Activated CD4-positive, alpha-beta T cell treated with anti-CD3 and anti-CD28 coated beads, Interleukin-2, amount 50 U/mL, for 1 hour (primary cell): ENCODE measurements around the gene LTB4R2.
A peak's percentile ranks its signal among the peaks of the same experiment; 100 is the strongest.

Source experiments
- DNase-seq: peaks from one replicate; pipeline ENCODE4 v3.0.0-alpha.2; 2020

The LTB4R2 gene, protein sequence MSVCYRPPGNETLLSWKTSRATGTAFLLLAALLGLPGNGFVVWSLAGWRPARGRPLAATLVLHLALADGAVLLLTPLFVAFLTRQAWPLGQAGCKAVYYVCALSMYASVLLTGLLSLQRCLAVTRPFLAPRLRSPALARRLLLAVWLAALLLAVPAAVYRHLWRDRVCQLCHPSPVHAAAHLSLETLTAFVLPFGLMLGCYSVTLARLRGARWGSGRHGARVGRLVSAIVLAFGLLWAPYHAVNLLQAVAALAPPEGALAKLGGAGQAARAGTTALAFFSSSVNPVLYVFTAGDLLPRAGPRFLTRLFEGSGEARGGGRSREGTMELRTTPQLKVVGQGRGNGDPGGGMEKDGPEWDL

DNA sequence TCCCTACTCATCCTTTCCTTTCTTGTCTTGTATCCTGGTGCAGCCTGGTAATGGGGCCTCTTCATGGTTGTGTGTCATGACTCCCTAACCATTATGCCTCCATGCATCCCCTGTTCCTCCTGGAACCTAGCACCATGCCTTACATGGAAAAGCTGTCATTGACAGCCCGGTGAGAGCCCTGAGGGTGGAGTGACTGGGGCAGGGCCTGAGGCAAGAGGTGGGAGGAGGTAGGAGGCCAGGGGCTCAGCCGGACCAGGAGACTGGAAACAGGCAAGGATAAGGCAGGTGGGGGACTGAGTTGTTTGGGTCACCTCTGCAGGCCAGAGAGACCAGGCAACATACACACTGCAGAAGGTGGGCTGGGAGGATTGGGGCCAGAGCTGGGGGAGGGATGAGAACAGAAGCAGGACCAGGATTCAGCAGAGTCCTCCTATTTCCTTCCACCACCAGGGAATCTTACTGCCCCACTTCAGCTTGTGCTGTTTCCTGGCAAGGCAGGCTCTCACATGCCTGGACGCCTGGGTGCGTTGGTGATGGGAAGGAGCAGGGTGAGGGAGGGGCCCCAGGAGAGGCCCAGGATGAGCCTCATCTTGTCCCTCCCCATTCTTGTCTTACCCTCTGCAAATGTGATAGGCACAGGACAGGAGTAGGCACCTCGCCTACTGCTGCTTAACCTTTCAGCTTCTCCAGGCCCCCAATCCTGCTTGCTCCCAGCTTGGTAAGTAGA lies at the start of gene LTB4R2:
TSS of gene LTB4R2 (plus strand) at position 603 of the 727 bp plus-strand sequence. CDS start 525 bp downstream, outside the sequence.
- no peak for DNase-seq

DNA sequence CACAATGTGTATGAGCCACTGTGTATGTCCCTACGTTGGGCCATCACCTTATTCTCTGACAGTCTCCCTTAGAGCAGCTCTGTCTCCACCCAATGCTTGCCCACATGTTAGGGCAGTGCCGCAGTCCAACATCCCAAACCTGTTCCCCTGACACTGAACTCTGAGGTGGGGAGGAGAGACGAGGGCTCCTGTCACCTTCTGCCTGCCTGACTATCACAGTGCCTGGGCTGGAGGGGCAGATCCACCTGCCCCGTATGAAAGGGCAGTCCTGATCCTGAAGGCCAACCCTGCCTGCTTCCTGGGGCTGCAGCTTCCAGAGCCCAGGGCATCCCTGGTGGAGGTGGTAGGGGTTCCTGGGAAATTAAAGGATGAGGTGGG lies 49.2 kb upstream of the LTB4R2 start:
- no peak for DNase-seq

DNA sequence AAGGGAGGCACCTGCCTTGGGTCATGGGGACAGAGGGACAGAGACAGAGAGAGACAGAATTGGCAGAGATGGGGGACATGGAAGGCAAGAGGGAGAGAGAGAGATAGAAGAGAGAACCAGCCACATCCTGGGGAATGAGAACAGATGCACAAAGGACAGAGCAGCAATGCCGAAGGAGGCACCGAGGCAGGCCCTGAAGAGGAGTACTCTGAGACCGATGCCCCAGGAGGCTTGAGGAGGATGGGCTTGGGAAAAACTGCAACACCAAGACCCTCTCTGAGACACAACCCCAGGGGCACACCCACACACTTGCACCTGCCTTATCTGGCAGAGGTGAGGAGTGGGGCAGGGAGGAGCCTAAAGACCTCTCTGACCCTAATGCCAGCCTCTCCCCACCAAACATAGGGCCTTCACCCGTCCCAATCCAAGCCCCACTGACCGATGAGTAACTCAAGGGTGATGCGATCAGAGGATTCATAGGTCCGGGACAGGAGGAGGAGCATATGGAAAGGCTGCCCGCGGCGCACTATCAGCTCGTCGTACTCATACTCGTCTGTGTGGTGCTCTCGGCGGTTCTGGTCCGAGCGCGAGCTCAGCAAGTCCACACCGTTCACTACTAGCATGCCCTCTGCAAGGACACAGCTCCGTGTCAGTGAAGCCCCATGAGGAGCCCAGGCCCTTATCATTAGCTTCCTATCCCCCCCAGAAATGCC lies 48.5 kb upstream of the LTB4R2 start:
- no peak for DNase-seq

DNA sequence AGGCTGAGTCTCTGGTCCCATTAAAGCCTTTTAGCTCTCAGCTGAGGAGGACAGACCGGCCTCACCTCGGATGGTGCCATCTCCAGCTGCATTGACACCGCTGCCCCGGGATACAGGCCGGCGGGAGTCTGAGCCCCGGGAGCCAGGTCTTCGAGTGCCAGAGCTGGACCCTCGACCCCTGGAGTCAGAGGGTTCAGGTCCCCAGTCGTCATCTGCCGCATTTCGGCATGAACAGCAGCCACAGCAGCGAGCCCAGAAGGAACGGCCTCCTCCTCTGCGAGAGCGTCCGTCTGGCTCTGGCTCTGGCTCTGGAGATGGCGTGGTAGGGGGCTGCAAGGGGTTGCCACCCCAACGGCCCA lies 48.0 kb upstream of the LTB4R2 start:
- DNase-seq: no peak

DNA sequence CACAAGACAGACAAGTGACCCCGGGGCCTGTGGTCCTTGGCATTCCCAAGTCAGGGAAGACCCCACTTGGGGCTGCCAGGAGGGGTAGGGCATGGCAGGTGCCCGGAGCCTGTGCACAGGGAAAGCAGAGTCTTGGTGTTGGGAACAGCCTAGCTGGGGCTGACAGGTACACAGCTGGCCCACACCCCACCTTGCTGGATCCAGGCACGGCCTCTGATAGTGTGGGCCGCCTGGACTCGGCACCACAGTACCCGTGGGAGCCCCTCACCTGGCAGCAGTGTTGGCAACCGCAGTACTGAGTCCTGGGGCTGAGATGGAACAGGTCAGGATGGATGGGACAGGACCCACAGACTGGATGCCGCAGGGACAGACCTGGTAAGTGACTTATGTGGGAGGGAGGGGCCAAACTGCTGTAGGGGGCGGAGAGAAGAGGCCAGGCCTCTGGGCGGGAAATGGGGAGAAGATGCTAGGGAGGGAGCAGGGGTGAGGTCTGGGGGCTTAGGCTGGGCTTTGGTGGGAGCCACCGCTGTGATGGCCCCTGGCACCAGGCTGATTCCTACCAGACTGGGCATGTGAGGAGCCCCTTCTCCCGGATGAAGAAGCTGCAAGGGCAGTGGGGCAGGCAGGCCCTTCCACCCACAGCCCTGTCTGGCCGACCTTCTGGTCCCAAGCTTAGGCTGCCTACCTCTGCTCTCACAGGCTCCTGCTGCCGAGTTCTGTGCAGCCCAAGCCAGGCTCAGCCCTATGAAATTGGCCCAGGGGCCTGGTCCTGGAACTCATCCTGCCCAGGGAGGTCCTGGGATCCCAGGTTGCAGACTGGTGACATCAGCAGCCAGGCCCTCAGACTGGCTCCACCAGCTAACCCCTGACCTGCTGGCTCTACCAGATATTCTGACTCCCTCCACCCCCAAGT lies 46.9 kb upstream of the LTB4R2 start, which contains the start of gene TGM1:
TSS of gene TGM1 (minus strand) at position 357 of the 913 bp plus-strand sequence. CDS start 825 bp downstream, outside the sequence.
- DNase-seq: no peak

DNA sequence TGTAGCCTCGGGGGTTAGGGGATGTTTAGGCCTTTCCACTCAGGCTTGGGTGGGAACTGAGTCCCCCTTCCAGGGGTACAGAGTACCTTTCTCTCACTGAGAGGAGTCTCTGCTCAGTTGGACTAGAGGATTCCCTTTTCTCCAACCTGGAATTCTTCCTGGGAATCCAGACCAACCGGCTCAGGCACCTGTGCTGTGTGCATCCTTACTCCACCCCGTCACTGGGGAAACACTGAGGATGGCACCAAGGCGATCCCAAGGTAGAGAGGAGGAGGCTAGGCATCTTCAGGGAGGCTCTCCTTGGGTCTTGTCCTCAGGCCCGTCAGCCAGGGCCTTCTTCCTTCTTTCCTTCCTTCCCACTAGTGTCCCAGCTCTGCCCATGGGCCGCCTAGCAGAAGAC lies 46.1 kb upstream of the LTB4R2 start:
- DNase-seq: no peak

DNA sequence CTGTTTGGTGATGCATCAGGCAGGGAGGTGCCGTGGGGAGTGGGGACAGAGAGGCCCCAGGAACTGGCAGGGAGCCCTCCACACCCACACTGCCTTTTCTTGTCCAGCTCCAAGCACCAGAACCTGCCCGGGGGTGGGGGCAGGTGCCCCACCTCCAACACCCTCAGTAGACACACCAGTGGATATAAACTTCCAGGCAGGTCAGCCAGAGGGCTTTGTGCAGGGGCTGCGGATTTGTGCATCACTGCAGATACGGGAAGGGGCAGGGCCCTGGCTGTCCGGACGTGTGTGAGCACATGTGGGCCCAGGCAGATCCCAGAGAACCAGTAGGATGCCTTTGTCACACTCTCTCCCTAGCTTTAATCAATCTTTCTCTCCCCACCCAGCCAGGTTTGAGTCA lies 45.6 kb upstream of the LTB4R2 start:
- DNase-seq: no peak

DNA sequence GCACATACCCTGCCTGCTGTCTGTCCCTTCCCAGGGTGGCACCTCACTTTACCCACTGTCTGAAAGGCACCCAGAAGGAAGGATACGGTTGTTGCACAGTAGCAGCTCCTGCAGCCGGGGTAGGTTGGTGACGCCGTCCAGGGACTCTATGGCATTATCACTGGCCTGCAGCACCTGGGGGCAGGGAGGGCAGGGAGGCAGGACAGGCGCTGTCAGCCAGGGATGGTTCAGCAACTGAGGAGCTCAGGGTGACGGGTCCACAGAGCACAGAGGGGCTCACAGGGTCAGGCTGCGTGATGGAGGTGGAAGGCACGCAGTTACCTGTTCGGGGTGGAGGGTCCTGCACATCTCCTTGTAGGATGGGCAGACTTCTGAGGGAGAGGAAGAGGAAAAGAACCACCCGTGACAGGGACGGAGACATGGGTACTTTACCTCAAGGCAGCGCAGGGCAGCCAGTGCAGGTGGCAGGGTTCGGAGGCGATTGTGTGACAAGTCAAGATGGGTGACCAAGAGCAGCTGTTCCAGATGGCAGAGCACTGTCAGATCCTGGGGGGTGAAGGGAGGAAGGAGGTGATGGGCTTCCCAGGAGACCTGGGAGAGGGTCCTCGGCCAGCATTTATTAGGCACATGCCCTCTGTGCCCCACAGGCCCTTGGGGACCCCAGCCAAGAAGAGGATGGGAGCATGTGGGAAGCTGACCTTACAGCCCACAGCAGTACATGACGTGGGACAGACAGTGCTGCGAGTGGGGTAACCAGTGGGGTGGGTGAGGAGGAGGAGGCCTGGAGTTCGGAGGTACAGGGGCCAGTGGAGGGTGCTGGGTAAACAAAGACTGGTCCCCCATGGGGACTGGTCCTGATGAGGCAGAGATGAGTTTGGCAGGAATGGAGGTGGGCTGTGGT lies 43.3 kb upstream of the LTB4R2 start:
- no peak for DNase-seq

DNA sequence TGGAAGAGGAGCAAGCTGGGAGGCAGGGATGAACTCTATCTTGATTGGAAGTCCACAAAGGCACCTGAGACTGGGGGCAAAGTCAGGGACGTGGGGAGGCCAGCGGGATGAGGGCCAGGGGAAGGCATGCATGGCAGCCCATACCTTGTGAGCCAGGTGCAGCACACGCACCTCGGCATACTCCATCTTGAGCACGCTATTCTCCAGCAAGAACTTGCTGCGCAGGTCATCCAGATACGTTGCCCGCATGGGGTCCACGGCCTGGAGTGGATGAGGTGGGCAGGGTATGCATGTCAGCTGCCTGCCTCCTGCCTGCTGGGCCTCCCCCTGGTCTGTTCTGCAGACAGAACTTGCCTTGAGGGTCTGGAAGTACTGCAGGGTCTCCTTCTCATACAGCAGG lies 42.4 kb upstream of the LTB4R2 start:
- DNase-seq: no peak

DNA sequence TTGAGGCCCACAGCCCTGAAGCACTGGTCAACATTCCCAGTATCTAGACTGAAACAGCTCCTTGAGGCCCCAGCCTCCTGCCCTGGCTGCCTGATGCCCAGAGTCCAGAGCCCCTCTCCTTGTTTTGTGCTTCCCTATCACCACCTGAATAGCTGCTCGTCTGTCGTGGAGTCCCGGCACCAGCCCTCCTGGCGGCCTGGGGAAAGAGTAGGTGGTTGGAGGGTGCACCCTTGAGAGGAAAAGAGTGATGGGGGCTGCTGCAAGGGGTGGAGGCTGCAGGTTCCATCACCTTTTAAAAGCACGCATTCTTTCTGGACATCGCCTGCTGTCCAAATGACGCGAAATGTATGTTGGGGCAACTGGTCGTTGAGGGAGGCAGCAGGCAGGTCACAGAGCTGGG lies 41.7 kb upstream of the LTB4R2 start:
- DNase-seq: no peak

DNA sequence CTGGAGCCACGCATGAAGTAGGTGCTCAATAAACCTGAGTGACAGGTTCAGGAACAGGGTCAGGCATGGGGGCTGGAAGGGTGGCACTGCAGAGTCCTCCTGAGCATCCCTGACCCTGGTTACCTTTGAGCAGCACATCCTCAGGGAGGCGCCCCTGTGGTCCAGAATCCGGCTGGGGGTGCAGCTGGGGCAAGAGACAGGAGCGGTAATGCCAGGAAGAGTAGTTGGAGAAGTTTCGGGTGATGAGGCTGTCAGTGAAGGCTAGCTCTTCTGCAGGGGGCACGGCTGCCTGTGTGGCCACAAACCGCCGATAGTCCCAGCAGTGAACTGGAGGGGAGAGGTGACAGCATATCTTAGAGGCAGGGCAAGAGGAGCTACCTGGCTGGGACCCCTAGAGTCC lies 40.6 kb upstream of the LTB4R2 start:
- no peak for DNase-seq

DNA sequence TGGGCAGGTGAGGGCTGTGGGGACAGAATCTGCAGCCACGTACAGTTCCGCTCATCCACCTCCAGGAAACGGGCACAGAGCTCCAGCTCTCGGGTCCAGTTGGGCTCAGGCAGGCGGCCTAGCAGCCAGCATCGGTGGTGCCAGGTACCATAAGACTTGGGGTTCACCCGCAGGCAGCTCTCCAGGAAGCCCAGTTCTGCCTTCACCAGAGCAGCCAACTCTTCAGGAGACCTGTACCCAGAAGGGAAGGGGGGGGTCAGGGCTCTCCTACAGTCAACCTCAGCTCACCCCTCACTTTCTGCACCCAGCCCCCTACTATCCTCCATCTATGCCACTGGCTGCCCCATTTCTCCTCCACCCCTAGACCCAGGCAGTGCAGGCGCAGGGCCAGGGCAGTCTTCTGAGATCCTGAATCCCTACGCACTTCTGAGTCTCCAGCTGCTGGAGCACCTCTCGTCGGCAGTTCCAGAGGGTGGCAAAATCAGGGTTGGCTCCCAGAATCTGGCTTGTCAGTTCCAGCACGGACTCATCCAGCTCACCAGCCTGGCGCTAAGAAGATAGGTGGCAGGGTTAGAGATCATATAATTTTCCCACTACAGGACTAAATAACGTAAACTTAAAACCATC lies 39.9 kb upstream of the LTB4R2 start:
- DNase-seq: no peak

DNA sequence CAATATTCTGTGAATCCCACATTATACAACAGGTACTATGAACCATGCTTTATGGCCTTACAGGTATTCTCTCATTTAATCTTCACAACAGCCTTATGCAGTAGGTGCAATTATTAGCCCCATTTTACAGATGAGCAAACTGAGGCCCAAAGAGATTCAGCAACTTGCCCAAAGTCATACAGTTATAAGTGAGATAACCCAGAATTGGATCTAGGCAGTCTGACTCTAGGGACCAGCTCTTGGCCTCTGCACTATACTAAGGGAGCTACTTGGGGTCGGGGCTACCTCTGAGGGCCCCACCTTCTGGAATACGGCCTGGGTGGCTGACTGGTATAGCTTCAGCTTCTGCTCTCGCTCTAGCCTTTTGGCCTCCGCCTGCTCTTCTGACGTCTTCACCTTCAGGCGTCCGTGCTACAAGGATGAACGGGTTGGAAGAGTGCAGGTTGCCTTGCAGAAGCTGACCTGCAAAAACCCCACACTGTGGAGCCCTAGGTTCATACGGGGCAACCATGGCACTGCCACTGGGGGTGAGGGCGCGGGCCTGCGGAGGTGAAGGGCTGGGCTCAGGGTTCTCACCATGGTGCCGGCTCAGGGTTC lies 39.3 kb upstream of the LTB4R2 start:
- no peak for DNase-seq

DNA sequence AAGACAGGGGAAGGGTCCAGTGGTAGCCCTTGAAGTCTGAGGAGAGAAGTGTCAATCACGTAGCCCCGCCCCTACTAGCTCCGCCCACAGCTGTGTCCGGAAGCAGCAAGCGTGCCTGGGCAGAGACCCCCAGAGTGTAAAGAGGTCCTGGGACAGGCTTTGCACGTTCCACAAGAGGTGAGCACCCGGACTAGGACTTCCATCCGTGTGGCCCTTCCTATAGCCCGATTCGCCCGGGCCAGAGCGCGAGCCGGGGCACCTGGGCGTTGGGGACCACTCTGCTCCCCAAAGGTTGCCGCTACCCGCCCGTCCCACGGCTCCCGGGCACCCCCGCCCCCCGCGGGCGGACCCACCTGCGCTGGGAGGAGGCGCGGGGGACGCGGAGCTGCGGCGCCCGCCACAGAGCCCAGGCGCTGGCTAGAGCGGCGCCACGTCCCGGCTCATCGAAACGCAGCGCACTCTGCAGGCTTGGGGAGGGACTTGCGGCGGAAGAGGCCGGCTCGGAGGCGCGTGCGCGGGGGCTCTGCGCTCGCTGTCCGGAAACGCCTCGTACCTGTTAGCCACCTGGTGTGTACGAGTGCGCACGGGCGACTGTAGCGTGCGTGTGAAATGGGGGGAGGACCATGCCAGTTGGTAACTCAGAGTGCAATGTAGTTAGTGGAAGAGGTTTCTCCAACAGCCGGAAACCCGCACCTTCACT lies 38.7 kb upstream of the LTB4R2 start, which contains the start of gene RABGGTA:
TSS of gene RABGGTA (minus strand) at position 464 of the 700 bp plus-strand sequence. CDS start 482 bp downstream, outside the sequence.
- DNase-seq: peak; percentile 90

DNA sequence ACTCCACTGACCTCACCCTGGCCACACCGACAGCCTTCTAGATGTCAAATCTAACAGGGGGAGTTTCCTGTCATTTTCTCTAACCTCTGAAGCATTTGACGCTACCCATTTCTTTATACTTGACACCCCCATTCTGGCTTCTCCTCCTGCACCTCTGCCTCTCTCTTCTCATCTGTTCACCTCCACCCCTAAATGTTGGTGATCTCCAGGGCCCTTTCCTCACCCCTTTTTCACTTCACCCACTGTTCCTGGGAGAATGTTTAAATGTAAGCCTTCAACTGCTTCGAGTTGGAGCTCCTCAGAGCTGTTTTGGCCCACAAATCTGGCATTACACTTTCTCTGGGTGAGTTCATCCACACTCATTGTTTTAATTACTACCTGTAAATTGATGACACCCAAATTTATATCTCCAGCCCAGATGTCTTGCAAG lies 38.1 kb upstream of the LTB4R2 start:
- DNase-seq: no peak

DNA sequence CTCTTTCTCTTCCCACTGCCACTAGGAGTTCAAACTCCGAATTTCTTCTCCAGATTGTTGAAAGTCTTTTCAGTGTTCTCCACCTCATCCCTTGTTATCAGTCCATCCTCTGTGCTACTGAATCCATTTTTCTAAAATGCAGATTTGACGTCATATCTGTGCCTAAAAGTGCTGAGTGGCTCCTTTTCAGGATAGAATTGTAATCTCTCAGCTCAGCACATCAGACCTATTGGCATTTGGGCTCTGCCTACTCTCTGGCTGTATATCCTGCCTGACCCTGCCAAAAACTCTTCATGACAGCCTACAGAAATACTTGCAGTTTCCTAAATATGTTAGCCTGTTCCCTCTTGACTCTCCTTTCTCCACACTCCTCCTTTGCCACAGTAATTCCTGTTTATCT lies 37.5 kb upstream of the LTB4R2 start:
- no peak for DNase-seq

DNA sequence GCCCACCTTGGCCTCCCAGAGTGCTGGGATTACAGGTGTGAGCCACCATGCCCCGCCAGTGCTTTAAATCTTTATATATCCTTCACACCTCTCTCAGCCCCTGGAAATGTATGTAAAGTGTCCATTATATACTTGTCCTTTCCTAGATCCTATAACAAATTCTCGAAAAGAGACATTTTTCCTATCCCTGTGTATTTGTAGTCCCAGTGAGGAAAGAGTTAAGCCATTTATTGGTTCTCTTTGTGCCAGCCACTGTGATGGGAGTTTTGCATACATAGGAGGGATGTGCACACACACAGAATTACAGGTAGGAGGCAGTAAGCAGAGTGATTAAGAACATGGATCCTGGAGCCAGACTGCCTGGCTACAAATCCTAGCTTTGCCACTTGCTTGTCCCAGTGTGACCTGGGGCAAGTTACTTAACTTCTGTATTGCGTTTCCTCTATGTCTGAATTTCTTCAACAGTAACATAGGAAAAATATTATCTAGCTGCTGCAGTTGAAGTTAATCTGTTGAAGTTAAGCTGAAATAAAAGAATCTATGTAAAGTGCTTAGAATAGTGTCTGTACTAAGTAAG lies 36.4 kb upstream of the LTB4R2 start:
- no peak for DNase-seq

DNA sequence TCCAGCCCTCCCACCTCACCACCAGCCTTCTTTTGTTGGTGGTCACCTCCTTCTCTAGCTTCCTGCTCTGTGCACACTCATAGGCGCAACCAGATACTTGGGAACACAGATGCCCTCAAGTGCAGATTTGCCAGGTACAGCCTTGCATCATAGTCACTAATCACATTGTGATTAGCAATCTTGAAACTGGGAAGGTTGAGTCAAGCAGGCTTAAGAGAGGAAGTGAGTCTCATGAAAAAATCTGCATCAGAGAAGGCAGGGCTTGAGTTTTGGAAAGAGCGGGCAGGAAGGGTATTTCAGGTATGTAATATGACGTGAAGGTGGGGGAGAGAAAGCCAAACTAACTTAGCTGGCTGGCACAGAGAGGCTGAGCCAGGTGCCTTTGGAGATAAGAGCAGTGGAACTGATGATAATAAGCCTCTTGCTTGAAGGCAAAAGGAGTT lies 35.8 kb upstream of the LTB4R2 start:
- DNase-seq: peak; percentile 28

DNA sequence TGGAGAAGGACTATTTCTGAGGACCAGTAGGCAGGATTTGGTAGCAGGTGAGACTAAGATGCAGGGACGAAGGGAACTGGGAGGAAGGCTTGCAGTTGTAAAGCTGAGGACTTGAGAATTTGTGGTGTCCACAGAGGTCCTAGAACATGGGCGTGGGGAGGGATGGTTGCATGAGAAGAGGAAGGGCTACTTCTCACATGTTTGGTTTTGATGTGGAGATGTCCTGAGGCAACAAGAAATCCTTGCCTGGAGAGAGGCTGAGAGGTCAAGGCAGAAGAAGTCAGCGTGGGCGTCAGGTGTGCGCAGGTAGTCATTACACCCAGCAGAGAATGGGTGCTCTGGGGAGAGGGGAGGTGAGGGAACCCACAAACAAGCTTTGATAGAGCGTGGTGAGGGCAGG lies 32.9 kb upstream of the LTB4R2 start:
- DNase-seq: no peak
